ENCODE measurements around the gene LRP1B.

LRP1B gene

GRCh38 chr2:141475801-141476200 is 655.0 kb downstream of the LRP1B start:
- no peak overlapping the region for H3K4me2 ChIP-seq (ENCODE audit: low read length)
- no peaks in the 10 kb centered on the region for H3K36me3 ChIP-seq (ENCODE audit: control insufficient read depth, insufficient read depth, low read length)
- no peak overlapping the region for H2BK15ac ChIP-seq (replicated peaks; ENCODE audit: low read depth)
- no peak overlapping the region for H3K56ac ChIP-seq (ENCODE audit: low read length)
- no peak overlapping the region for H2AK5ac ChIP-seq (ENCODE audit: low read length)
- H3K79me2 ChIP-seq (ENCODE audit: control insufficient read depth, insufficient read depth, low read length) = no peaks in the 10 kb centered on the region
- no peaks in the 10 kb centered on the region for H3K4me1 ChIP-seq (ENCODE audit: control insufficient read depth, low read depth, low read length)
- WGBS (ENCODE audit: extremely low coverage, insufficient coverage, low lambda C conversion rate) = no CpG with 5 or more reads among the region's 6 CpGs
- H3K27me3 ChIP-seq (ENCODE audit: insufficient read depth, low read length, poor library complexity) = no peaks in the 10 kb centered on the region
- no peak overlapping the region for H3K9ac ChIP-seq (ENCODE audit: low read length)
- H2BK120ac ChIP-seq (ENCODE audit: low read depth, low read length) = no peak overlapping the region
- H3K23ac ChIP-seq (ENCODE audit: low read length) = no peak overlapping the region
- H4K5ac ChIP-seq (ENCODE audit: low read length) = no peak overlapping the region
- no peak for DNase-seq
- no peak overlapping the region for H3K4me3 ChIP-seq (ENCODE audit: low read length)
- H3K18ac ChIP-seq (ENCODE audit: low read length) = no peak overlapping the region
- H3K79me1 ChIP-seq (ENCODE audit: low read length) = no peaks in the 10 kb centered on the region
- H3K27ac ChIP-seq (ENCODE audit: low read depth, low read length) = no peak overlapping the region
- no peak overlapping the region for H3K4ac ChIP-seq (ENCODE audit: low read depth, low read length)
- H4K8ac ChIP-seq (ENCODE audit: low read depth, low read length) = no peak overlapping the region
- H2BK5ac ChIP-seq (ENCODE audit: low read length) = no peak overlapping the region

- no peak overlapping the region for H2BK15ac ChIP-seq (replicated peaks; ENCODE audit: low read depth)
- no peak overlapping the region for H2BK5ac ChIP-seq (ENCODE audit: low read length)
- H4K8ac ChIP-seq (ENCODE audit: low read depth, low read length) = no peak overlapping the region
- H3K27me3 ChIP-seq (ENCODE audit: insufficient read depth, low read length, poor library complexity) = no peaks in the 10 kb centered on the region
- H3K4me2 ChIP-seq (ENCODE audit: low read length) = no peak overlapping the region
- no peaks in the 10 kb centered on the region for H3K36me3 ChIP-seq (ENCODE audit: control insufficient read depth, insufficient read depth, low read length)
- no peak overlapping the region for H3K27ac ChIP-seq (ENCODE audit: low read depth, low read length)
- no peak overlapping the region for H3K56ac ChIP-seq (ENCODE audit: low read length)
- no peak overlapping the region for H3K4ac ChIP-seq (ENCODE audit: low read depth, low read length)
- H3K23ac ChIP-seq (ENCODE audit: low read length) = no peak overlapping the region
- H4K5ac ChIP-seq (ENCODE audit: low read length) = no peak overlapping the region
- H3K79me2 ChIP-seq (ENCODE audit: control insufficient read depth, insufficient read depth, low read length) = no peaks in the 10 kb centered on the region
- no peak overlapping the region for H2AK5ac ChIP-seq (ENCODE audit: low read length)
- H3K4me1 ChIP-seq (ENCODE audit: control insufficient read depth, low read depth, low read length) = no peaks in the 10 kb centered on the region
- H3K4me3 ChIP-seq (ENCODE audit: low read length) = no peak overlapping the region
- no peak overlapping the region for H2BK120ac ChIP-seq (ENCODE audit: low read depth, low read length)
- no peaks in the 10 kb centered on the region for H3K79me1 ChIP-seq (ENCODE audit: low read length)
- DNase-seq = no peak
- no CpG with 5 or more reads among the region's 6 CpGs for WGBS (ENCODE audit: extremely low coverage, insufficient coverage, low lambda C conversion rate)
- no peak overlapping the region for H3K18ac ChIP-seq (ENCODE audit: low read length)
- no peak overlapping the region for H3K9ac ChIP-seq (ENCODE audit: low read length)
These were observed 662.1 kb downstream of the LRP1B start for GRCh38 chr2:141468761-141469160.

GRCh38 chr2:141467331-141467730 is 663.5 kb downstream of the LRP1B start:
- Histone ChIP-seq H3K18ac (ENCODE audit: low read length) (no peak overlapping the region), H2AK5ac (ENCODE audit: low read length) (no peak overlapping the region), H4K8ac (ENCODE audit: low read depth, low read length) (no peak overlapping the region), H3K4me1 (ENCODE audit: control insufficient read depth, low read depth, low read length) (no peaks in the 10 kb centered on the region), H3K27me3 (ENCODE audit: insufficient read depth, low read length, poor library complexity) (no peaks in the 10 kb centered on the region), H3K4me3 (ENCODE audit: low read length) (no peak overlapping the region), H2BK15ac (replicated peaks; ENCODE audit: low read depth) (no peak overlapping the region), H3K79me1 (ENCODE audit: low read length) (no peaks in the 10 kb centered on the region), H3K23ac (ENCODE audit: low read length) (no peak overlapping the region), H3K9ac (ENCODE audit: low read length) (no peak overlapping the region), H2BK120ac (ENCODE audit: low read depth, low read length) (no peak overlapping the region), H3K27ac (ENCODE audit: low read depth, low read length) (no peak overlapping the region), H2BK5ac (ENCODE audit: low read length) (no peak overlapping the region), H3K56ac (ENCODE audit: low read length) (no peak overlapping the region), H3K79me2 (ENCODE audit: control insufficient read depth, insufficient read depth, low read length) (no peaks in the 10 kb centered on the region), H3K36me3 (ENCODE audit: control insufficient read depth, insufficient read depth, low read length) (no peaks in the 10 kb centered on the region), H3K4me2 (ENCODE audit: low read length) (no peak overlapping the region), H4K5ac (ENCODE audit: low read length) (no peak overlapping the region), H3K4ac (ENCODE audit: low read depth, low read length) (no peak overlapping the region)
- no peak for DNase-seq
- no CpG with 5 or more reads among the region's 1 CpG for WGBS (ENCODE audit: extremely low coverage, insufficient coverage, low lambda C conversion rate)

GRCh38 chr2:141464995-141465394 is 665.8 kb downstream of the LRP1B start:
- Histone ChIP-seq H3K56ac (ENCODE audit: low read length) (no peak overlapping the region), H3K4ac (ENCODE audit: low read depth, low read length) (no peak overlapping the region), H2AK5ac (ENCODE audit: low read length) (no peak overlapping the region), H3K79me1 (ENCODE audit: low read length) (no peaks in the 10 kb centered on the region), H2BK120ac (ENCODE audit: low read depth, low read length) (no peak overlapping the region), H3K79me2 (ENCODE audit: control insufficient read depth, insufficient read depth, low read length) (no peaks in the 10 kb centered on the region), H3K27ac (ENCODE audit: low read depth, low read length) (no peak overlapping the region), H3K9ac (ENCODE audit: low read length) (no peak overlapping the region), H4K8ac (ENCODE audit: low read depth, low read length) (no peak overlapping the region), H3K4me2 (ENCODE audit: low read length) (no peak overlapping the region), H3K4me1 (ENCODE audit: control insufficient read depth, low read depth, low read length) (no peaks in the 10 kb centered on the region), H3K36me3 (ENCODE audit: control insufficient read depth, insufficient read depth, low read length) (no peaks in the 10 kb centered on the region), H3K18ac (ENCODE audit: low read length) (no peak overlapping the region), H2BK15ac (replicated peaks; ENCODE audit: low read depth) (no peak overlapping the region), H3K27me3 (ENCODE audit: insufficient read depth, low read length, poor library complexity) (no peaks in the 10 kb centered on the region), H3K23ac (ENCODE audit: low read length) (no peak overlapping the region), H4K5ac (ENCODE audit: low read length) (no peak overlapping the region), H3K4me3 (ENCODE audit: low read length) (no peak overlapping the region), H2BK5ac (ENCODE audit: low read length) (no peak overlapping the region)
- no peak for DNase-seq

GRCh38 chr2:141458351-141458750 is 672.5 kb downstream of the LRP1B start:
- Histone ChIP-seq H3K9ac (ENCODE audit: low read length) (no peak overlapping the region), H3K27me3 (ENCODE audit: insufficient read depth, low read length, poor library complexity) (no peaks in the 10 kb centered on the region), H3K18ac (ENCODE audit: low read length) (no peak overlapping the region), H3K36me3 (ENCODE audit: control insufficient read depth, insufficient read depth, low read length) (no peaks in the 10 kb centered on the region), H3K56ac (ENCODE audit: low read length) (no peak overlapping the region), H2BK5ac (ENCODE audit: low read length) (no peak overlapping the region), H3K23ac (ENCODE audit: low read length) (no peak overlapping the region), H2BK120ac (ENCODE audit: low read depth, low read length) (no peak overlapping the region), H3K79me1 (ENCODE audit: low read length) (no peaks in the 10 kb centered on the region), H3K4ac (ENCODE audit: low read depth, low read length) (no peak overlapping the region), H4K8ac (ENCODE audit: low read depth, low read length) (no peak overlapping the region), H2AK5ac (ENCODE audit: low read length) (no peak overlapping the region), H4K5ac (ENCODE audit: low read length) (no peak overlapping the region), H3K4me2 (ENCODE audit: low read length) (no peak overlapping the region), H2BK15ac (replicated peaks; ENCODE audit: low read depth) (no peak overlapping the region), H3K4me1 (ENCODE audit: control insufficient read depth, low read depth, low read length) (no peaks in the 10 kb centered on the region), H3K79me2 (ENCODE audit: control insufficient read depth, insufficient read depth, low read length) (no peaks in the 10 kb centered on the region), H3K27ac (ENCODE audit: low read depth, low read length) (no peak overlapping the region), H3K4me3 (ENCODE audit: low read length) (no peak overlapping the region)
- no CpG with 5 or more reads among the region's 7 CpGs for WGBS (ENCODE audit: extremely low coverage, insufficient coverage, low lambda C conversion rate)
- DNase-seq = no peak

- H4K5ac ChIP-seq (ENCODE audit: low read length) = no peak overlapping the region
- no peak overlapping the region for H3K56ac ChIP-seq (ENCODE audit: low read length)
- no peak overlapping the region for H3K18ac ChIP-seq (ENCODE audit: low read length)
- no peak overlapping the region for H2AK5ac ChIP-seq (ENCODE audit: low read length)
- H3K4me3 ChIP-seq (ENCODE audit: low read length) = no peak overlapping the region
- no peak for DNase-seq
- no peak overlapping the region for H2BK5ac ChIP-seq (ENCODE audit: low read length)
- WGBS (ENCODE audit: extremely low coverage, insufficient coverage, low lambda C conversion rate) = no CpG with 5 or more reads among the region's 2 CpGs
- H3K27me3 ChIP-seq (ENCODE audit: insufficient read depth, low read length, poor library complexity) = no peaks in the 10 kb centered on the region
- no peak overlapping the region for H3K23ac ChIP-seq (ENCODE audit: low read length)
- H2BK120ac ChIP-seq (ENCODE audit: low read depth, low read length) = no peak overlapping the region
- H3K36me3 ChIP-seq (ENCODE audit: control insufficient read depth, insufficient read depth, low read length) = no peaks in the 10 kb centered on the region
- H3K4me2 ChIP-seq (ENCODE audit: low read length) = no peak overlapping the region
- no peak overlapping the region for H2BK15ac ChIP-seq (replicated peaks; ENCODE audit: low read depth)
- no peak overlapping the region for H4K8ac ChIP-seq (ENCODE audit: low read depth, low read length)
- H3K4ac ChIP-seq (ENCODE audit: low read depth, low read length) = no peak overlapping the region
- no peak overlapping the region for H3K9ac ChIP-seq (ENCODE audit: low read length)
- H3K4me1 ChIP-seq (ENCODE audit: control insufficient read depth, low read depth, low read length) = no peaks in the 10 kb centered on the region
- H3K79me2 ChIP-seq (ENCODE audit: control insufficient read depth, insufficient read depth, low read length) = no peaks in the 10 kb centered on the region
- H3K27ac ChIP-seq (ENCODE audit: low read depth, low read length) = no peak overlapping the region
- no peaks in the 10 kb centered on the region for H3K79me1 ChIP-seq (ENCODE audit: low read length)
These were observed 674.9 kb downstream of the LRP1B start for GRCh38 chr2:141455877-141456276.
